Activated naive CD4-positive, alpha-beta T cell treated with anti-CD3 and anti-CD28 coated beads, Interleukin-2, amount 50 U/mL, for 72 hours (primary cell): ENCODE results near the gene ANKRD16. TPM values are rescaled to one million over a fixed set of nuclear protein-coding genes. Genes with fewer than 3 reads are reported as not detected.
"Not testable (repeated sequence)": the region's sequence is repeated elsewhere in the genome, so short reads cannot be mapped to it uniquely, and the experiment has no call there.

Source experiments
- ATAC-seq, 2 donors: fragments of 150-1000 bp; cut with Tn5 transposase; 2 replicates each; pipeline ENCODE4 v1.10.0; 2021; ENCODE audit warnings: mild to moderate bottlenecking in 2 of 2, moderate library complexity in 2 of 2
- DNase-seq, 2 donors: peaks; one replicate each; pipeline ENCODE4 v3.0.0; 2021 to 2022; ENCODE audit warnings: low spot score in 2 of 2
- H3K27ac Mint-ChIP-seq, 2 donors: one replicate each; pipeline ENCODE4 v1.8.0; 2022; ENCODE audit warnings: mild to moderate bottlenecking in 2 of 2, mixed read lengths in 2 of 2
- H3K36me3 Mint-ChIP-seq, 2 donors: one replicate each; pipeline ENCODE4 v1.8.0; 2022; ENCODE audit warnings: mixed read lengths in 2 of 2
- H3K9me3 Mint-ChIP-seq, 2 donors: one replicate each; pipeline ENCODE4 v1.8.0; 2022; ENCODE audit warnings: mixed read lengths in 2 of 2
- total RNA-seq, 2 donors: library from RNA; stranded (reverse); gene quantifications; one replicate each; pipeline ENCODE4 v1.2.3, GENCODE V29; 2022

ANKRD16 gene
- total RNA-seq, 2 donors from 2014 or later, result 3.3 to 6.8 TPM

GRCh38 chr10:5835446-5836095 is 54.1 kb downstream of the ANKRD16 start:
- H3K36me3 Mint-ChIP-seq, result no peaks in the 10 kb centered on the region
- H3K27ac Mint-ChIP-seq, result no peak overlapping the region
- no peak for ATAC-seq
- DNase-seq, result no peak
- no peaks in the 10 kb centered on the region for H3K9me3 Mint-ChIP-seq

GRCh38 chr10:5833814-5834213 is 55.9 kb downstream of the ANKRD16 start:
- H3K9me3 Mint-ChIP-seq, result no peaks in the 10 kb centered on the region
- H3K27ac Mint-ChIP-seq, result no peak overlapping the region
- ATAC-seq, result no peak
- H3K36me3 Mint-ChIP-seq, result no peaks in the 10 kb centered on the region
- DNase-seq, result no peak

DNA sequence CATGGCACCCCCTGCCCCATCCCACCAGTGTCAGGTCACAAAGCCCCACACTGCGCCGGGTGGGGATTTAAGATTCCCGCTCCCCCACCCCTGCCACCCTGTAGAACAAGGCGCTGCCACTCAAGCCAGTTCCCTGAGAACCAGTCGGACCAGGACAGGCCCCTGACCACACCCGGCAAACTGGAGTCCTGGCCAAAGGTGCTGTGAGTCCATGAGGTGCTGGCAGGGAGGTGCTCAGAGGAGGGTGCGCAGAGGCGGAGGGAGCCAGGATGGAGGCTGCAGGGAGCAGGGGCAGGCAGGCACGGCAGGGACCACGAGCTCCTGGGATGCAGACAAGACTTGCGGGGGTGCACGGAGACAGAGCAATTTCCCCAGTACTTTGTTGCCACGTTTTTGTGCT is 56.7 kb downstream of the ANKRD16 start:
- Mint-ChIP-seq H3K9me3 (no peaks in the 10 kb centered on the region), H3K27ac (no peak overlapping the region), H3K36me3 (no peaks in the 10 kb centered on the region)
- ATAC-seq, result no peak
- DNase-seq, result no peak

DNA sequence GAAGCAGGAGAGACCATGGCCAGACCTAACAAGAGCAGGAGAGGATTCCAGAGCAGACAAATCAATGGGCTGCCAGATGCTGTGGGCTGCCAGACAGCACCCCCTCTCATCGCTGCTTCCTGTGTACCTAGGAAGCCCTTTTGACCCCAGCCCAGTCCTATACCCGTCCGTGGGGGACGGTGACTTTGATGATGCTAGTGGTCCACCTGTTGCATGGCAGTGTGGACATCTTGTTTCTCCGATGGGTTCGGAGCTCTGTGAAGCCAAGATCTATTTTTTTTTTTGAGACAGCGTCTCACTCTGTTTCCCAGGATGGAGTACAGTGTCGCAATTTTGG is 58.3 kb downstream of the ANKRD16 start:
- Mint-ChIP-seq H3K36me3 (no peaks in the 10 kb centered on the region), H3K27ac (peak overlapping the region in 1 of 2 donors; percentile 59), H3K9me3 (no peaks in the 10 kb centered on the region)
- ATAC-seq (no peak), DNase-seq (no peak)

GRCh38 chr10:5830629-5831445 is 58.9 kb downstream of the ANKRD16 start:
- DNase-seq (no peak), ATAC-seq (peak; percentile 38 to 51)
- Mint-ChIP-seq H3K9me3 (no peaks in the 10 kb centered on the region), H3K36me3 (no peaks in the 10 kb centered on the region), H3K27ac (peak overlapping the region in 1 of 2 donors; percentile 59)

DNA sequence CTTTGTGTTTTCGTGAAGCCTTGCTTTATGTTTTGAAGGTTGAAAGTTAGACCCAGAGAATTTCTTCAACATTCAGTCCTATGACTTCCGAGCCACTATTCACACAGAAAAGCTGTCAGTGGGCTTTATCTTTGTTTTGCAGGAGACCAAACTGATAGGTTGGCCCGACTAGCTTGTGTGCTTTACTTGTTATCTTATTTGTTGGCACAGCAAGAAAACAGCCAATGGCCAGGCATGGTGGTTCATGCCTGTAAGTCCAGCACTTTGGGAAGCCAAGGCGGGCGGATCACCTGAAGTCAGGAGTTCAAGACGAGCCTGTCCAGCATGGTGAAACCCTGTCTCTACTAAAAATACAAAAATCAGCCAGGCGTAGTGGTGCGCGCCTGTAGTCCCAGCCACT is 60.4 kb downstream of the ANKRD16 start:
- Mint-ChIP-seq H3K36me3 (no peaks in the 10 kb centered on the region), H3K27ac (no peak overlapping the region)

GRCh38 chr10:5828725-5829124 is 61.0 kb downstream of the ANKRD16 start:
- H3K27ac Mint-ChIP-seq, result no peak overlapping the region
- no peak for ATAC-seq
- H3K36me3 Mint-ChIP-seq, result no peaks in the 10 kb centered on the region

More for the DNA sequence above, 60.4 kb downstream of the ANKRD16 start:
- DNase-seq (no peak), ATAC-seq (no peak)
- no peaks in the 10 kb centered on the region for H3K9me3 Mint-ChIP-seq

GRCh38 chr10:5827841-5828240 is 61.9 kb downstream of the ANKRD16 start:
- Mint-ChIP-seq H3K36me3 (no peaks in the 10 kb centered on the region), H3K9me3 (no peaks in the 10 kb centered on the region), H3K27ac (no peak overlapping the region)
- DNase-seq (no peak), ATAC-seq (no peak)

More at GRCh38 chr10:5828725-5829124, 61.0 kb downstream of the ANKRD16 start:
- H3K9me3 Mint-ChIP-seq, result no peaks in the 10 kb centered on the region
- no peak for DNase-seq

GRCh38 chr10:5826511-5826910 is 63.2 kb downstream of the ANKRD16 start:
- ATAC-seq, DNase-seq, H3K36me3 Mint-ChIP-seq, H3K9me3 Mint-ChIP-seq, H3K27ac Mint-ChIP-seq: not testable (repeated sequence)

GRCh38 chr10:5818894-5819293 is 70.8 kb downstream of the ANKRD16 start:
- DNase-seq, result no peak
- H3K36me3 Mint-ChIP-seq, result peaks cover 11 to 29% of the 10 kb centered on the region in 2 donors
- peak overlapping the region in 1 of 2 donors; percentile 50 for H3K27ac Mint-ChIP-seq
- ATAC-seq, result no peak
- peaks cover 10 to 11% of the 10 kb centered on the region in 2 donors for H3K9me3 Mint-ChIP-seq

GRCh38 chr10:5818048-5818331 is 71.7 kb downstream of the ANKRD16 start:
- peak overlapping the region in 1 of 2 donors; percentile 59 for H3K27ac Mint-ChIP-seq
- H3K9me3 Mint-ChIP-seq, result peaks cover 10 to 11% of the 10 kb centered on the region in 2 donors
- ATAC-seq, result no peak
- H3K36me3 Mint-ChIP-seq, result peaks cover 11 to 29% of the 10 kb centered on the region in 2 donors
- DNase-seq, result no peak

GRCh38 chr10:5817322-5818047 is 72.2 kb downstream of the ANKRD16 start:
- Mint-ChIP-seq H3K27ac (peak overlapping the region; percentile 59 to 67), H3K36me3 (peaks cover 12 to 30% of the 10 kb centered on the region in 2 donors), H3K9me3 (peaks cover 10 to 11% of the 10 kb centered on the region in 2 donors)
- DNase-seq, result no peak
- ATAC-seq, result no peak

DNA sequence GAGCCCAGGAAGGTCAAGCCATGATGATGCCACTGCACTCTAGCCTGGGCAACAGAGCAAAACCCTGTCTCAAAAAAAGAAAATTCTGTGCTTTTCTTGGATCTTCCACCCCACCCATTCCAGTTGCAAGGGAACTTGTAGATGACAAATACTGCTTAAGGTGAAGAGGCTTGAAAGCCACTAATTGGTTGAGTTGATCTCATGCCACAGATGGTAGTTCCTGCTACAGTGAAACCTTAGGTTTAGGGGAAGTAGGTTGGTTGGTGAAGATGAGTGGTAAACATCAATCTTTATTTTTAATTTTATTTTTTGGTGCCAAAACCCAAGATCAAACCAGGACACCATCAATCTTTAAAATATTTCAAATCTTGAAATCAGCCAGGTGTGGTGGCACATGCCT is 73.5 kb downstream of the ANKRD16 start:
- Mint-ChIP-seq H3K36me3 (peaks cover 17 to 29% of the 10 kb centered on the region in 2 donors), H3K27ac (no peak overlapping the region), H3K9me3 (peaks cover 10 to 11% of the 10 kb centered on the region in 2 donors)
- ATAC-seq (no peak), DNase-seq (no peak)

- H3K36me3 Mint-ChIP-seq, result peaks cover 20 to 25% of the 10 kb centered on the region in 2 donors
- no peak for ATAC-seq
These were observed 75.3 kb downstream of the ANKRD16 start for GRCh38 chr10:5814110-5815107.

GRCh38 chr10:5813341-5814109 is 76.2 kb downstream of the ANKRD16 start, which contains the start of gene GDI2:
Gene GDI2, minus strand, starts transcription at chr10:5813434. Its CDS starts 176 bp downstream, at chr10:5813258.
- peak; percentile 95 to 98 for DNase-seq
- Mint-ChIP-seq H3K9me3 (peaks cover 4 to 5% of the 10 kb centered on the region in 2 donors), H3K27ac (peak within 1 kb of the TSS; percentile 88 to 95), H3K36me3 (peaks cover 24 to 28% of the 10 kb centered on the region in 2 donors)
- ATAC-seq, result peak; percentile 95 to 96

More at GRCh38 chr10:5814110-5815107, 75.3 kb downstream of the ANKRD16 start:
- peak overlapping the region; percentile 88 to 90 for H3K27ac Mint-ChIP-seq
- DNase-seq, result no peak
- H3K9me3 Mint-ChIP-seq, result peaks cover 4 to 5% of the 10 kb centered on the region in 2 donors

DNA sequence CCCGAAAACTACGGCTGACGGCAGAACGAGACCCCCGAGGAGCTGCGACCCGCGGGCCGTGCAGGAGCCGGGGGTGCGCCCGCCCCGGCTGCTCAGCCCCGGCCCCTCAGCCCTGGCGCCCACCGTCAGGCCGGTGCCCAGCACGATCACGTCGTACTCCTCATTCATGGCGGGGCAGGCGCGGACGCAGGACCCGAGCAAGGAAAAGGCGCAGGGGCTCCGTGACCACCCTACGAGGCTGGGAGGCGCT is 76.7 kb downstream of the ANKRD16 start:
- Mint-ChIP-seq H3K27ac (peak overlapping the region; percentile 88 to 95), H3K36me3 (peaks cover 24 to 30% of the 10 kb centered on the region in 2 donors), H3K9me3 (peaks cover 4 to 5% of the 10 kb centered on the region in 2 donors)
- DNase-seq (no peak), ATAC-seq (peak; percentile 38 to 44)
